K562 (cell line): ENCODE measurements around the gene PAK1IP1. TPM values are rescaled to one million over a fixed set of nuclear protein-coding genes. Genes with fewer than 3 reads are reported as not detected.

Experiments used
- ATF4 ChIP-seq: fragments of 450-650 bp; formaldehyde crosslinking; IDR thresholded peaks from 2 replicates; pipeline ENCODE4 v1.4.0; 2022; ENCODE audit warnings: mild to moderate bottlenecking, moderate library complexity
- BRF2 ChIP-seq: IDR thresholded peaks from 3 replicates; pipeline ENCODE4 v1.6.1; 2011; ENCODE audit warnings: borderline replicate concordance, mild to moderate bottlenecking; ENCODE audit not compliant: insufficient read length, insufficient read depth
- CCNT2 ChIP-seq: IDR thresholded peaks from 2 replicates; pipeline ENCODE4 v1.6.1; 2011; ENCODE audit warnings: borderline replicate concordance, low read depth, mild to moderate bottlenecking, moderate library complexity, mixed read lengths, low read length; ENCODE audit not compliant: insufficient read length; ENCODE audit errors: extremely low read depth
- CUX1 ChIP-seq: fragments of 200-800 bp; sonication (Bioruptor generic); IDR thresholded peaks from 2 replicates; pipeline ENCODE4 v1.6.1; 2016; ENCODE audit warnings: missing genetic modification characterization, missing compliant biosample characterization
- FOXJ3 ChIP-seq: sonication (generic); formaldehyde crosslinking; IDR thresholded peaks from 2 replicates; pipeline ENCODE4 v1.4.0; 2020; ENCODE audit warnings: mild to moderate bottlenecking, missing genetic modification reagents
- GABPB1 ChIP-seq: sonication (generic); formaldehyde crosslinking; IDR thresholded peaks from 2 replicates; pipeline ENCODE4 v1.8.0; 2022; ENCODE audit warnings: mild to moderate bottlenecking, missing genetic modification reagents
- GTF2E2 ChIP-seq: fragments of 200-800 bp; sonication (Bioruptor generic); IDR thresholded peaks from 2 replicates; pipeline ENCODE4 v1.6.1; 2016; ENCODE audit warnings: missing genetic modification characterization, missing compliant biosample characterization
- HDAC2 ChIP-seq: fragments of 450-650 bp; IDR thresholded peaks from 2 replicates; pipeline ENCODE4 v1.6.1; 2016; ENCODE audit warnings: mild to moderate bottlenecking
- HNRNPL ChIP-seq: fragments of 200-400 bp; formaldehyde crosslinking; IDR thresholded peaks from 2 replicates; pipeline ENCODE4 v1.6.1; 2017; ENCODE audit warnings: low read depth, mild to moderate bottlenecking, low read length
- MTA2 ChIP-seq: fragments of 450-650 bp; IDR thresholded peaks from 2 replicates; pipeline ENCODE4 v1.6.1; 2016; ENCODE audit warnings: low read depth
- NR2C2 ChIP-seq, 2 experiments: fragments of 200-800 bp in 1 of 2; sonication (Bioruptor generic) in 1 of 2; sonication (generic) in 1 of 2; formaldehyde crosslinking in 1 of 2; IDR thresholded peaks; 2 replicates each; pipeline versions ENCODE4 v1.6.1 to v1.8.0; 2016 to 2022; ENCODE audit warnings: mild to moderate bottlenecking in 1 of 2, missing compliant biosample characterization in 1 of 2, missing genetic modification characterization in 1 of 2, missing genetic modification reagents in 1 of 2
- ZKSCAN1 ChIP-seq: fragments of 150-350 bp; IDR thresholded peaks from 2 replicates; pipeline ENCODE4 v1.6.1; 2016; ENCODE audit warnings: low read depth, low read length
- ZNF77 ChIP-seq: fragments of 250-450 bp; sonication (Bioruptor Pico); IDR thresholded peaks from 2 replicates; pipeline ENCODE4 v1.5.0; 2020
- polyA plus RNA-seq, 8 experiments: library from polyadenylated mRNA; depleted of rRNA in 4 of 8; stranded (reverse) in 5 of 8; unstranded in 3 of 8; fragments of >200 nt; fragmentation: Nextera tagmentation in 2 of 8; fragmentation: Illumina TruSeq in 1 of 8; extraction: Ambion mirVana in 2 of 8; extraction: Trizol in 1 of 8; gene quantifications; 2 replicates each; pipeline versions ENCODE4 v1.2.1 to v1.2.3, GENCODE V29; 2011 to 2014; ENCODE audit warnings: inconsistent platforms in 1 of 8, missing spikeins in 1 of 8
- total RNA-seq, 7 experiments: library from RNA; depleted of rRNA in 6 of 7; stranded (reverse); fragments of >200 nt in 6 of 7; fragmentation: Illumina TruSeq in 2 of 7; extraction: Trizol in 2 of 7; gene quantifications; 2 replicates each; pipeline versions ENCODE4 v1.2.1 to v1.2.3, GENCODE V29; 2011 to 2021; ENCODE audit warnings: low replicate concordance in 1 of 7
- TF ChIP-seq, protein P1 (sequence below): fragments of 250-450 bp; sonication (Bioruptor Pico); IDR thresholded peaks from 2 replicates; pipeline ENCODE4 v1.5.0; 2020; ENCODE audit warnings: mild to moderate bottlenecking

Gene PAK1IP1
- total and polyA plus RNA-seq, 9 of the 15 experiments (the other 6 are each of a cell fraction or from before 2014, with no cell fraction given), result 50.0 to 200 (median 87.0) TPM

GRCh38 chr6:10662207-10662606 is 32.6 kb upstream of the PAK1IP1 start (continued):
- TF ChIP-seq HDAC2, result no peak
- TF ChIP-seq MTA2, result no peak
- no peak for TF ChIP-seq CCNT2
- peak; percentile 76 for TF ChIP-seq ATF4
- TF ChIP-seq, protein P1, sequence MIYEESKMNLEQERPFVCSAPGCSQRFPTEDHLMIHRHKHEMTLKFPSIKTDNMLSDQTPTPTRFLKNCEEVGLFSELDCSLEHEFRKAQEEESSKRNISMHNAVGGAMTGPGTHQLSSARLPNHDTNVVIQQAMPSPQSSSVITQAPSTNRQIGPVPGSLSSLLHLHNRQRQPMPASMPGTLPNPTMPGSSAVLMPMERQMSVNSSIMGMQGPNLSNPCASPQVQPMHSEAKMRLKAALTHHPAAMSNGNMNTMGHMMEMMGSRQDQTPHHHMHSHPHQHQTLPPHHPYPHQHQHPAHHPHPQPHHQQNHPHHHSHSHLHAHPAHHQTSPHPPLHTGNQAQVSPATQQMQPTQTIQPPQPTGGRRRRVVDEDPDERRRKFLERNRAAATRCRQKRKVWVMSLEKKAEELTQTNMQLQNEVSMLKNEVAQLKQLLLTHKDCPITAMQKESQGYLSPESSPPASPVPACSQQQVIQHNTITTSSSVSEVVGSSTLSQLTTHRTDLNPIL, result peak; percentile 73; the same call in 1 of the 2 replicates
- no peak for TF ChIP-seq FOXJ3
- no peak for TF ChIP-seq NR2C2 (CRISPR knock-in tag; IDR thresholded peaks at IDR 0.05)
- peak; percentile 58 for TF ChIP-seq NR2C2 (tag; IDR thresholded peaks at IDR 0.05)
- no peak for TF ChIP-seq BRF2
- no peak for TF ChIP-seq HNRNPL
- TF ChIP-seq CUX1 (CRISPR knock-in tag), result peak; percentile 92
- TF ChIP-seq ZNF77 (CRISPR knock-in tag), result no peak
- TF ChIP-seq ZKSCAN1, result no peak
- no peak for TF ChIP-seq GABPB1 (CRISPR knock-in tag)
- no peak for TF ChIP-seq GTF2E2 (tag)
